GM21786 (cell line): ENCODE data around the gene B4GALT4.
A peak's percentile ranks its signal among the peaks of the same experiment; 100 is the strongest.
"Not testable (repeated sequence)": the region's sequence is repeated elsewhere in the genome, so short reads cannot be mapped to it uniquely, and the experiment has no call there.

ENCODE experiments used
- ATAC-seq: cut with Tn5 transposase; IDR thresholded peaks from one replicate; pipeline ENCODE4 v1.9.1; 2021; ENCODE audit not compliant: unreplicated experiment

Gene B4GALT4

GRCh38 chr3:119240591-119241434 lies at the start of gene B4GALT4:
B4GALT4 (minus strand) TSS chr3:119240878; CDS start chr3:119230099, 10,779 bp downstream.
- ATAC-seq: peak; percentile 84

- ATAC-seq: no peak
These were observed 48.7 kb upstream of the B4GALT4 start for GRCh38 chr3:119289404-119289770.

GRCh38 chr3:119288669-119289403 lies 48.2 kb upstream of the B4GALT4 start:
- ATAC-seq: no peak

DNA sequence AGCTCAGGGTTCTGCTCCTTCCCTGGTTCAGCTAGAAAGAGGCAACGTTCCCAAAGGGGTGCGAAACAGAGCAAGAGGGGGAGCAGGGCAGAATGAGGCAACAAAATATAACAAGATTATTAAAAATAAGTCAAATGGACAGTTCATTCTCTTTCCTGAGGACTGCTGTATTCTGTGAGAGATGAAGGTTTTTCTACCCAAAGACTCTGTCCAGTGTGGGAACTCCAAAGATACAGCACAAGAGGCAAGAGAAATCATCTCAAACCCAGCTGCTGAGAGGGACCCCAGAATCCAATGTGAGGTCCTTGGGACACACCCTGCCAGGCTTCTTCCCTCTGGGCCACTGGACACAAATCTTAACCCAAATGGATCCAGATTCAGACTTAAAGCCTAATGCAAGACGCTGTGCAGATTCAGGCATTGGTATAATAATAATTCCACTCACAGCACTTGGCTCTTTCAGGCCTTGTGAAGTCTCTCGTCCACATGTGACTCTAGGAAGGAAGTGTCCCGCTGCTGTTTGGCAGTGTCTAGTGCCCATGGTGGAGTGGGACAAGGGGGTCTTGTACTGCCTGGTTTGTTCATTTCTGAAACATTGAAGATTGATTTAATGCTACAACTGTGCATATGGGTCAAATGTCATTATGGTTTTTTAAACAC lies 39.0 kb upstream of the B4GALT4 start:
- no peak for ATAC-seq

GRCh38 chr3:119279101-119279554 lies 38.5 kb upstream of the B4GALT4 start:
- ATAC-seq: no peak

DNA sequence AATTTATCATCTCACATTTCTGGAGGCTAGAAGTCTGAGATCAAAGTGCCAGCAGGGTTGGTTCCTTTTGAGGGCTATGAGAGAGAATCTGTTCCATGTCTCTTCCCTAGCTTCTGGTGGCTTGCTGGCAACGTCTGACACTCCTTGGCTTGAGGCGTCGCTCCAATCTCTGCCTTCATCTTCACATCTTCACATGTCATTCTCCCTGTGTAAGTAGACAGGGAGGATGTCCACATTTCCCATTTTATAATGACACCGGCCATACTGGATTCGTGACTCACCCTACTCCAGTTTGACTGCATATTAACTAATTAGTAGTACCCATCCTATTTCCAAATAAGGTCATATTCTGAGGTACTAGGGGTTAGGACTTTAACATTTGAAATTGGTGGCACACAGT lies 36.0 kb upstream of the B4GALT4 start:
- no peak for ATAC-seq

DNA sequence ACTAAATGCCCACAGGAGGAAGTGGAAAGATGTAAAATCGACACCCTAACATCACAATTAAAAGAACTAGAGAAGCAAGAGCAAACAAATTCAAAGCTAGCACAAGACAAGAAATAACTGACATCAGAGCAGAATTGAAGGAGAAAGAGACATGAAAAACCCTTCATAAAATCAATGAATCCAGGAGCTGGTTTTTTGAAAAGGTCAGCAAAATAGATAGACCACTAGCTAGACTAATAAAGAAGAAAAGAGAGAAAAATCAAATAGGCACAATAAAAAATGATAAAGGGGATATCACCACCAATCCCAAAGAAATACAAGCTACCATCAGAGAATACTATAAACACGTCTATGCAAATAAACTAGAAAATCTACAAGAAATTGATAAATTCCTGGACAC lies 29.5 kb upstream of the B4GALT4 start:
- not testable (repeated sequence) for ATAC-seq

DNA sequence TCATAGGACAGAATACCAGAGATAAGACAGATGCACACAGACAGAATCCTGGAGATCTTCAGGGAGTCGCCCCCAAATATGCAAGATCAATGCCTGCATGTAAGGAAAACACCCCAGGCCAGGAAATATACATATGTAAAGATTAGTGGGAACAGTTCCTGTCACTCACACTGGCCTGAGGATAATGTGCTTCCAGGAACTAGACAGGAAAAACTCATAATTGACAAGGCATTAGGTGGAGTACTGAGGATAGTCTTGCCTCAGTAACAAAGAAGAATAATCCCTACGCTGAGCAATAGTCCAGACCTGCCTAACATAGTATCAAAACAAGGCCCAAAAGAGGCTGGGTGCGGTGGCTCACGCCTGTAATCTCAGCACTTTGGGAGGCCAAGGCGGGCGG lies 20.4 kb upstream of the B4GALT4 start:
- ATAC-seq: no peak

GRCh38 chr3:119259821-119260220 lies 19.1 kb upstream of the B4GALT4 start:
- ATAC-seq: no peak

GRCh38 chr3:119258915-119259314 lies 18.2 kb upstream of the B4GALT4 start:
- ATAC-seq: peak; percentile 99

DNA sequence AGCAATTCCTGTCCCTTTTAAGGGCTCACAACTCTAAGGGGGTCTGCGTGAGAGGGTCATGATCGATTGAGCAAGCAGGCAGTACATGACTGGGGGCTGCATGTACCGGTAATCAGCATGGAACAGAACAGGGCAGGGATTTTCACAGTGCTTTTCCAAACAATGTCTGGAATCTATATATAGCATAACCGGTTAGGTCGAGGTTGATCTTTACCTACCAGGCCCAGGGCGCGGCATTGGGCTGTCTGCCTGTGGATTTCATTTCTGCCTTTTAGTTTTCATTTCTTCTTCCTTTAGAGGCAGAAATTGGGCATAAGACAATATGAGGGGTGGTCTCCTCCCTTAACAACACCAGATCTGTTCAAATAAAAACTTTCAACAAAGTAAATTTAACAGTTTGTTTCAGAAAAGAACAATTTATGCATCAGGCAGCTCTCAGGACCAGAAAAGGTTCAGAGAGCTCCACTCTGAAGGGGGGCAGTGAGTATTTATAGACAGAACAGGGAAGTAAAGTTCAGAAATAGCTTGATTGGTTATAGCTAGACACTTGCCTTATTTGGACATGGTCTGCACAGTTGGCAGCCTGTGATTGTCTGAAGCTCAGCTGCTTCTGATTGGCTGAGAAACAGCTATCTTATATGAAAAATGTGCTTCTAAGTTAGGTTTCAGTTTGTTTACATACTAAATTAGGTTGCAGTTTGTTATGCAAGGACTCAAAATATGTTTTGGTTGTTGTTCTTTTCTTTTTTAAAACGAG lies 17.2 kb upstream of the B4GALT4 start:
- ATAC-seq: peak; percentile 63

GRCh38 chr3:119257111-119257510 lies 16.4 kb upstream of the B4GALT4 start:
- ATAC-seq: no peak

DNA sequence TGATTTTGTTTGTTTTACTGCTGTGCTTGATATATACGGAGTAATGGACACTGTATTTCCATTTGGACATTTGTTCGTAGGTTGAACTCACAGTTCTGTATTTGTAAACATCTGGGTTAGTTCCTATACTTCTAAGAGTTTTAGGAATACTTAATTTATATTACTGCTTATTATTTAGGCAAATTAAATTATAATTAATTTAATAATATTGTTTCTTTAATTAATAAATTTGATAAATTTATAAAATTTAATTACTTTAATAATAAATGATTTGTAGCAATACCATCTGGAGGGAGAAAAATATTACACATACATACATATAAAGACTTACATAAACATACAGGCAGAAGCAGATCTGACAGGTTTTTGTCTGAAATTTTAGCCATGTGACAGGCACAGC lies 14.5 kb upstream of the B4GALT4 start:
- ATAC-seq: no peak

GRCh38 chr3:119245778-119246177 lies 5.1 kb upstream of the B4GALT4 start:
- no peak for ATAC-seq

DNA sequence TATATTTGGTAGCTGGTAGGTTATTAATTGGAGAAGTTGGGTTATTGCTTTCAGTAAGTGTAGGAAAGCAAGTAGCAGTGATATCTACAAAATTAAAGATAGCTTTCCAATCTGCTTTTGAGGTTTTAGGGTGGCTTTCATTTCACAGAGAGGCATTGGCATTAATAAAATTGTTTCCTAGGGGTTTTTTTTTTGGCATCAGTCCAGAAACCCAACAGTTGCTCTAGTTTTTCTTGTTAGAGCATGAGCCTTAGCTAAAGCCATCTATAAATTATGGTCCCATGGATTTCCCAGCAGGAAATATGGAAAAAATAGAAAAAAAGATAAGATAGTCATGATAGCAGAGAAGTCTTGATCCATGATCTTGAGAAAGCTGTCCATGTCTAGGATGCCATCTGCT lies 3.0 kb upstream of the B4GALT4 start:
- ATAC-seq: no peak

DNA sequence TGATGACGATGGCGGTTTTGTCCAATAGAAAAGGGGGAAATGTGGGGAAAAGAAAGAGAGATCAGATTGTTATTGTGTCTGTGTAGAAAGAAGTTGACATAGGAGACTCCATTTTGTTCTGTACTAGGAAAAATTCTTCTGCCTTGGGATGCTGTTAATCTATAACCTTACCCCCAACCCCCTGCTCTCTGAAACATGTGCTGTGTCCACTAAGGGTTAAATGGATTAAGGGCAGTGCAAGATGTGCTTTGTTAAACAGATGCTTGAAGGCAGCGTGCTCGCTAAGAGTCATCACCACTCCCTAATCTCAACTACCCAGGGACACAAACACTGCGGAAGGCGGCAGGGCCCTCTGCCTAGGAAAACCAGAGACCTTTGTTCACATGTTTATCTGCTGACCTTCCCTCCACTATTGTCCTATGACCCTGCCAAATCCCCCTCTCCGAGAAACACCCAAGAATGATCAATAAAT lies 2.4 kb upstream of the B4GALT4 start:
- ATAC-seq: not testable (repeated sequence)

- ATAC-seq: not testable (repeated sequence)
These were observed 1.8 kb upstream of the B4GALT4 start for GRCh38 chr3:119242387-119243057.

GRCh38 chr3:119240101-119240590 lies 532 bp downstream of the B4GALT4 start:
- ATAC-seq: peak; percentile 12

DNA sequence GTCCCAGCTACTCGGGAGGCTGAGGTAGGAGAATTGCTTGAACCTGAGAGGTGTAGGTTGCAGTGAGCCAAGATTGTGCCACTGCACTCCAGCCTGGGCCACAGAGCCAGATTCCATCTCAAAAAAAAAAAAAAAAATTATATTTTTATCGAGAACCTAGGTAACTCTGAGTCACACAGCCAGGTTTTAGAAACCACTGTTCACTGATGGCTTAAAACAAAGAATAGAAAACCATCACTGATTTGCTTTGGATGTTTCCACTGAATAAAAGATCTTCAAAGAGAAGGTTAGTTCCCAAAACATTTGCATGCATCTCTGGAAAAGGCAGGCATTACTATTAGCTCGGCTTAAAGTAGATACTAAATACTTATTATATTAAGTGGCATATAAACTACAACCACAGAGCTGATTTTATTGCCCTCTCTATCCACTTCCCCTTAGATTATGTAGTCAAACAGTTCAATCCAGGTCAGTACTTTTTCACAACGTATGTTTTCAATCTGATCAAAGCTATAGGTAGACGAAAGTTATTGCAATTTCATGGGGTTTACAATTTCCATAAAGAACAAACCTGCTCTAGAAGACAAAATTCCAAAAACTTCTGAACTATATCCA lies 1.4 kb downstream of the B4GALT4 start:
- no peak for ATAC-seq

DNA sequence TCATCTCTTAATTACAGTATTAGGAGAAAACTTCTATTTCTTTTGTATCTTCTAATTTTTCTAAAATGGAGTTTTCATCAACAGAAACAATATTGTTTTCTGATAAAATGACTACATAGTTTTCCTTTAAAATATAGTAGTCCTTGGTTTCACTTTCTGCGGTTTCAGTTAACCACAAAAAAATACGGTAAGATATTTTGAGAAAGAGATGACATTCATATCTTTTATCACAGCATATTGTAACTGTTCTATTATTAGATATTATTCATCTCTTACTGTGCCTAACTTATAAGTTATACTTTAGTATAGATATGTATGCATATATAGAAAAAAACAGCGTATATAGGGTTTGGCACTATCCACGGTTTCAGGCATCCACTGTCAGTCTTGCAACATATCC lies 2.3 kb downstream of the B4GALT4 start:
- no peak for ATAC-seq
